ENCODE measurements around the gene NBEA.
"Not testable (repeated sequence)": the region's sequence is repeated elsewhere in the genome, so short reads cannot be mapped to it uniquely, and the experiment has no call there.

The NBEA gene

DNA sequence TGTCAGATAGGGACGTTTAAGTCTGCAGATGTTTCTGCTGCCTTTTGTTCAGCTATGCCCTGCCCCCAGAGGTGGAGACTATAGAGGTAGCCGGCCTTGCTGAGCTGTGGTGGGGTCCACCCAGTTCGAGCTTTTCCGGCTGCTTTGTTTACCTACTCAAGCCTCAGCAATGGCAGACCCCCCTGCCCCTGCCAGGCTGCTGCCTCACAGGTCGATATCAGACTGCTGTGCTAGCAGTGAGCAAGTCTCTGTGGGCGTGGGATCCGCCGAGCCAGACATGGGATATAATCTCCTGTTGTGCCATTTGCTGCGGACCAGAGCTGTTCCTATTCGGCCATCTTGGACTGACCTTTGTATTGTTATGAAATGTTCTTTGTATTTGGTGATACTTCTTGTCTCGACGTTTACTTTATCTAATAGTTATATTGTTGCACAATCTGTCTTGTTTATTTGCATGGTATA is 46.3 kb downstream of the NBEA start:
- no peak overlapping the region for H3K4me3 Mint-ChIP-seq
- no peaks in the 10 kb centered on the region for H3K36me3 Mint-ChIP-seq
- DNase-seq (ENCODE audit: low spot score in 2 of 2): no peak
- no peaks in the 10 kb centered on the region for H3K4me1 Mint-ChIP-seq
- no peak for ATAC-seq
- peaks cover 33% of the 10 kb centered on the region for H3K9me3 Mint-ChIP-seq
- no peak overlapping the region for H3K27ac Mint-ChIP-seq

DNA sequence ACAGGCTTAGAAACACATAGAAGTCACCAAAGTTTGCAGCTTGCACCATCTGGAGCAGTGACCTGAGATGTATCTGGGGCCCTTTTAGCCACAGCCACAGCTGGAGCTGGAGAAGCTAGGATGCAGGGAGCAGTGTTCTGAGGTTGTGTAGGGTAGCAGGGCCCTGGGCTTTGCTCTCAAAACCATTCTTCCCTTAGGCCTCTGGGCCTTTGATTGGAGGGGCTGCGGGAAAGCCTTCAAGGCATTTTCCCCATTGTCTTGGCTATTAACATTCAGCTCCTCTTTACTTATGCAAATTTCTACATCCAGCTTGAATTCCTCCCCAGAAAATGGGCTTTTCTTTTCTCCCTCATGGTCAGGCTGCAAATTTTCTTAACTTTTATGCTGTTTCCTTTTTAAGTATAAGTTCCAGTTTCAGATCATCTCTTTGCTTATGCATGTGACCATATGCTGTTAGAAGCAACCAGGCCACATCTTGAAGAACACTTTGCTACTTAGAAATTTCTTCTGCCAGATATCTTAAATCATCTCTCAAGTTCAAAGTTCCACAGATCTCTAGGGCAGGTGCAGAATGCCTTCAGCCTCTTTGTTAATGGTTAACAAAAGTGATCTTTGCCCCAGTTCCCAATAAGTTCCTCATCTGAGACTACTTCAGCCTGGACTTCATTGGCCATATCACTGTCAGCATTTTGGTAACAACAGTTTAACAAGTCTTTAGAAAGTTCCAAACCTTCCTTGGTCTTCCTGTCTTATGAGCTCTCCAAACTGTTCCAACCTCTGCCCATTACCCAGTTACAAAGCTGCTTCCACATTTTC is 48.5 kb downstream of the NBEA start:
- Mint-ChIP-seq H3K4me3 (no peak overlapping the region), H3K9me3 (peaks cover 37% of the 10 kb centered on the region), H3K4me1 (no peaks in the 10 kb centered on the region), H3K27ac (no peak overlapping the region), H3K36me3 (no peaks in the 10 kb centered on the region)
- ATAC-seq (no peak), DNase-seq (ENCODE audit: low spot score in 2 of 2) (no peak)

DNA sequence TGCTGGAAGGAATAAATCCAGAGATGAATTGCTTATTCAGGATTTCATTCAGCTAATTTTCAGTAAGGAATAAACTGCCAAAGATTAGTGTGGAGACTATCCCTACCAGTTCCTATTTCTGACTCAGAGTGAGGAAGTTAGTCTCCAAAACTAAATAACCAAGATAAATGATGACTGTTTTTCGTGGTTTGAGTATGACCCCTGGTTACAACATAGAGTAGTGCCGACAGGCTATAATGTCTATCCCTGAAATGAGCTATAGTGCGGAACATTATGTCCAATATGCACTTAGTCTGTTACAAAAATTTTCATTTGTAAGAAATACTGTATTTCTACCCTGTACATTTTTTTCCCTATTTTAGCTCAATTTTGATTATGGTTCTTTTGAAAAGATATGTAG is 51.4 kb downstream of the NBEA start:
- Mint-ChIP-seq H3K9me3 (peaks cover 29% of the 10 kb centered on the region), H3K27ac (no peak overlapping the region), H3K36me3 (no peaks in the 10 kb centered on the region), H3K4me3 (no peak overlapping the region), H3K4me1 (no peaks in the 10 kb centered on the region)
- no peak for ATAC-seq
- no peak for DNase-seq (ENCODE audit: low spot score in 2 of 2)

DNA sequence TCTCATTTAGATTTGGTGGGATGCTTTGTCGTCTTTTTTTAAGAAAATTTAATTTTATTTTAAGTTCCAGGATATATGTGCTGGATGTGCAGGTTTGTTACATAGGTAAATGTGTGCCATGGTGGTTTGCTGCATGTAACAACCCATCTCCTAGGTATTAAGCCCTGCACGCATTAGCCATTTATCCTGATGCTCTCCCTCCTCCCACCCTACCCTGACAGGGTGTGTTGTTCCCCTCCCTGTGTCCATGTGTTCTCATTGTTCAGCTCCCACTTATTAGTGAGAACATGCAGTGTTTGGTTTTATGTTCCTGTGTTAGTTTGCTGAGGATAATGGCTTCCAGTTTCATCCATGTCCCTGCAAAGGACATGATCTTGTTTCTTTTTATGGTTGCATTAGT is 61.7 kb downstream of the NBEA start:
- H3K27ac Mint-ChIP-seq; DNase-seq (ENCODE audit: low spot score in 2 of 2); ATAC-seq; H3K4me3 Mint-ChIP-seq; H3K4me1 Mint-ChIP-seq; H3K36me3 Mint-ChIP-seq: not testable (repeated sequence)
- peaks cover 18% of the 10 kb centered on the region for H3K9me3 Mint-ChIP-seq

DNA sequence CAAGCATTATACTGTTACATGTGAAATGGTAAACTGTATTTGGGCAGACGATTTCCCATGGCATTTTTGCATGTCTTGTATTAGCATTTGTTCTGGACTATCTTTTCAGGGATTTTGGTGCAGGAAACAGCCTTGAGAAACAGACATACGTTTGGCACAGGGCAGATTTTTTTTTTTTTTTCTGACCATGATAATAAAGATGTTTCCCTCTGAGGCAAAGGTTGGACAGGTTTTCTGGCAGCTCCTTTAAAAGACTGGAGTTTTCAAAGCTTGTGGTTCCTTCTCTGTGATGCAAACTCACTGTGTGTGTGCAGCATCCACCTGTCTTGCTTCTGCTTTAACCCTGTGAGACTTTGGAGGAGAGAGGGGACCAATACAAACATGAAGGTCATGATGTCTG is 63.0 kb downstream of the NBEA start:
- no peak for ATAC-seq
- Mint-ChIP-seq H3K4me3 (no peak overlapping the region), H3K9me3 (peaks cover 22% of the 10 kb centered on the region), H3K36me3 (no peaks in the 10 kb centered on the region), H3K27ac (no peak overlapping the region), H3K4me1 (no peaks in the 10 kb centered on the region)
- no peak for DNase-seq (ENCODE audit: low spot score in 2 of 2)

DNA sequence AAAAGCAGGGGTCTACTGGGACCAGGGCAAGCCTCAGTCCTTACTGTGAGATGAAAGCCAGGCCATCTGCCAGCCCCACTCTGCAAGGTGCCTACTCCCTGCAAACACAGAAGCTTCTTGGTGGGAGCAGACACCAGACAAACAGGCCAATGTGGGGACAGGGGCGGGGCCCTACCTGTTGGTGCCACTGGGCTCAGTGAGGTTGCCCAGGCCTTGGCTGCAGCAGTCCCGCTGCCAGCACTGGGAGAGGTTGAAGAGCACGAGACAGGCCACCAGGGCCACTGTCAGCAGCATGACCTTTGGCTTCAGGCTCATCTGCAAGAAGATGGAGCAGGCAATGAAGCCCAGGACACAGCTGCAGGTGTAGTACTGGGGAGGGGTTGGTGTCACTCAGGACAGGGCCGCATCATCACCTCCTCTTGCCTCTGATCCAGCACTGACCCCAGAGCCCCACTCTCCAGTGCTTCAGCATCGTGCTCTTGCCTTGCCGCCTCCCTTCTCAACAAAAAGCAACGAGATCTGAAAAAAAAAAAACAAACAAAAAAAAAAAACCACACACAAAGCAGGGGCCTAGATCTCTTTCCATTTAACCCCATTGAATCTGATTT is 72.6 kb downstream of the NBEA start:
- ATAC-seq: no peak
- H3K36me3 Mint-ChIP-seq: no peaks in the 10 kb centered on the region
- H3K9me3 Mint-ChIP-seq: peaks cover 13% of the 10 kb centered on the region
- no peak overlapping the region for H3K4me3 Mint-ChIP-seq
- H3K4me1 Mint-ChIP-seq: no peaks in the 10 kb centered on the region
- no peak for DNase-seq (ENCODE audit: low spot score in 2 of 2)
- no peak overlapping the region for H3K27ac Mint-ChIP-seq

DNA sequence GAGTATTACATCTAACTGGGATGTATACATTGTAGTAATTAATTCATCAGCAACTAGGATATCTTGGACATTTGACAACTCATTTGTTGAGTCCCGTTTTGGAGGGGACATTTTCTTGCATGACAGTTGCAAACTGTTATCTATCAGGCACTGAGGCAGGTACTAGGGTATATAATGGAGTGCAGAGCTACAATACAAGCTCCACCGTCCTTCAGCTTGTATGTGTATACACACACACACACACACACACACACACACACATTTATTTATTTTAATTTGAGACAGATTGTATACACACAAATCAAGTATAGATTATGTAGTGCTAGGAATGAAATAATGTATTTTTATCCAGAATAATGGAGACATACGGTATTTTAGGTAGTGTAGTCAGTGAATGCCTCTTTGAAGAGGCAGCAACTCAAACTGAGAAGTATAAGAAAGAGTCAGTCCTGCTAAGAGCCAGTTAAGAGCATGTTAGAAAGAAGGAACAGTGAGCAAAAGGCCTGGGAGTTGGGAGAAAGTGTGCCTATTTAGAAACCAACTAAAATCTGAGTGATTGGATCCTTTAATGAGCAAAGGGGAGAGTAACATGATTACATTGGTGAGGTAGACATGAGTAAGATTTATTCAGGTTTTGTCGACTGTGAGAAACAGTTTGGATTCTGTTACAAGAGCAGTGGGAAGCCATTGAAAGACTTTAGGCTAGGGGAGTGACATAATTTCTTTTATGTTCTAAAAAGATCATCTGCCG is 74.5 kb downstream of the NBEA start:
- Mint-ChIP-seq H3K4me1 (no peaks in the 10 kb centered on the region), H3K36me3 (no peaks in the 10 kb centered on the region), H3K9me3 (peaks cover 13% of the 10 kb centered on the region), H3K27ac (no peak overlapping the region), H3K4me3 (no peak overlapping the region)
- ATAC-seq (no peak), DNase-seq (ENCODE audit: low spot score in 2 of 2) (no peak)

DNA sequence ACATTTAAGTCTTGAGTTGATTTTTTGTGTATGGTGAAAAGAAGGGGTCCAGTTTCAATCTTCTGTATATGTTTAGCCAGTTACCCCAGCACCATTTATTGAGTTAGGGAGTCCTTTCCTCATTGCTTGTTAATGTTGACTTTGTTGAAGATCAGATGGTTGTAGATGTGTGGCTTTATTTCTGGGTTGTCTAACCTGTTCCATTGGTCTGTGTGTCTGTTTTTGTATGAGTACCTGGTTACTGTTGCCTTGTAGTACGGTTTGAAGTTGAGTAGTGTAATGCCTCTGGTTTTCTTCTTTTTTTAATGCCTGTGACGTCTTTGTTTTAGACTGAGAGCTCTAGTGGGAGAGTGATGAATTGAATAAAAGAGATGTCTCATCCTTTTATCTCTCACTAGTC is 83.2 kb downstream of the NBEA start:
- H3K36me3 Mint-ChIP-seq: no peaks in the 10 kb centered on the region

DNA sequence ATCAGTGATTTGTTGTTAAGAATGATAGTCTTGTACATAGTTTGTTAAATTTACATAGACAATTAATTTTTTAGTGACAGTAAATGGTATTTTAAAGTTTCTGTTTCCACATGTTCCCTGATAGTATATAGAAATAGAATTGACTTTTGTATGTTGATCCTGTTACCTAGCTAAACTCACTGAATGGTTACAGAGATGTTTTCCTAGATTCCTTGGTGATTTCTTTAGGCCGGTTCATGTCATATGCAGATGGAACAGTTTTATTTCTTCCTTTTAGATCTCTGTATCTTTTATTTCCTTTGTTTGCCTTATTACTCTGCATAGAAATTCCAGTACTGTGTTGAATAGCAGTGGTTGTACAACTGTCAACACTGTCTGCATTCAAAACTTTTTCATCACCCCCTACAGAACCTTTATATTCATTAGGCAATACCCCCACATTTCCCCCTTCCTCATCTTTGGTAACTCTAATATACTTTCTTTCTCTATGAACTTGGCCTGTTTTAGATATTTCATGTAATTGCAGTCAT is 86.3 kb downstream of the NBEA start:
- Mint-ChIP-seq H3K36me3 (no peaks in the 10 kb centered on the region), H3K4me1 (no peaks in the 10 kb centered on the region), H3K4me3 (no peak overlapping the region), H3K27ac (no peak overlapping the region), H3K9me3 (peaks cover 17% of the 10 kb centered on the region)
- ATAC-seq (no peak), DNase-seq (ENCODE audit: low spot score in 2 of 2) (no peak)

More for the DNA sequence above, 83.2 kb downstream of the NBEA start:
- no peak for ATAC-seq
- no peaks in the 10 kb centered on the region for H3K4me1 Mint-ChIP-seq
- peaks cover 28% of the 10 kb centered on the region for H3K9me3 Mint-ChIP-seq
- no peak overlapping the region for H3K27ac Mint-ChIP-seq
- no peak for DNase-seq (ENCODE audit: low spot score in 2 of 2)
- H3K4me3 Mint-ChIP-seq: no peak overlapping the region

DNA sequence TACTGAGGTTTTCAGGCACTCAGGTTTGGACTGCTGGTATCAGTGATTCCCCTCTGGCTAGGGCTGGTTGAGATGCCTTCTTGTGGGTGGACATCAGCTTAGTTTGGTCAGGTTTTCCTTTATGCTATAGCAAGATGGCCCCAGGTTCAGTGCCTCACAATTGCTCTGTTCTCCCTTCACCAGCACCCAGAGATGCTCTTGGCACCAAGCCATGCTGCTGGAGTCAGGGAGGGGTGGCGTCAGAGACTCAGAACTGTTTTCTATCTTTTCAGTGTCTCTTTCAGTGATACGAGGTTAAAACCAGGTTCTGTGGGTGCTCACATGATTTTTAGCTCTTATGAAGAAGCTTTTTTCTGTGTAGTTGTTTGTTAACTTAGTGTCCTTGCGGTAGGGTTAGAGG is 96.9 kb downstream of the NBEA start:
- Mint-ChIP-seq H3K9me3 (peaks cover 18% of the 10 kb centered on the region), H3K4me3 (no peak overlapping the region), H3K36me3 (no peaks in the 10 kb centered on the region), H3K4me1 (no peaks in the 10 kb centered on the region), H3K27ac (no peak overlapping the region)
- DNase-seq (ENCODE audit: low spot score in 2 of 2) (no peak), ATAC-seq (no peak)

DNA sequence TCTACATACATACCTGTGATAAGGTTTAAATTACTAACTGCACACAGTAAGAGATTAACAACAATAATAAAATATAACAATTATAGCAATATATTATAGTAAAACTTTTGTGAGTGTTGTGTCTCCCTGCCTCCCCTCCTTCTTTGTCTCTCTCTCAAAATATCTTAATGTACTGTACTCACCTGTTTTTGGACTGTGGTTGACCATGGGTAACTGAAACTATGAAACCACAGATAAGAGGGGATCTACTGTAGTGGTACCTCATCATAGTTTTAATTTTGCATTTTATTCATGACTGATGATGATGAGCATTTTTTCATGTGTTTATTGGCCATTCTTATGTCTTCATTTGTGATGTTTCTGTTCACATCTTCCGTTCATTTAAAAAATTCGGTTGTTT is 104.5 kb downstream of the NBEA start:
- Mint-ChIP-seq H3K36me3 (no peaks in the 10 kb centered on the region), H3K27ac (no peak overlapping the region), H3K4me3 (no peak overlapping the region), H3K9me3 (no peaks in the 10 kb centered on the region), H3K4me1 (no peaks in the 10 kb centered on the region)
- ATAC-seq (no peak), DNase-seq (ENCODE audit: low spot score in 2 of 2) (no peak)

DNA sequence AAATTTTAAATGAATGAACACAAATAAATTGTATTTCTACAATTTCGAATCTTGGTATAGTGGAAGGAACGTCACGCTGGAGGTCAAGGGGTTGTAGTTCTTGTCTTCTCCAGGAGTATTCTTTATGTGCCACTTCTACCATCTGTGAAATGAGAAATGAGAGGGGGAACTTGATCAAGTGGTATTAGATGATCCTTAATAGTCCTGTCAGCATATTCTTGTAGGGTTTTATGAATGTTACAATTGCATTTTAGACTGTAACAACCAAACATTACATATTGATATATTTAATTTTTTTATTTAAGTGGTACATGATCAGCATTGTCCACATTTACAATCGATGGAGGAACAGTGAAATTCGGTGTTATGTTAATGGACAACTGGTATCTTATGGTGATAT is 113.6 kb downstream of the NBEA start:
- peaks cover 7% of the 10 kb centered on the region for H3K9me3 Mint-ChIP-seq
- no peak overlapping the region for H3K4me3 Mint-ChIP-seq
- H3K27ac Mint-ChIP-seq: no peak overlapping the region
- H3K4me1 Mint-ChIP-seq: no peaks in the 10 kb centered on the region
- ATAC-seq: no peak
- H3K36me3 Mint-ChIP-seq: no peaks in the 10 kb centered on the region
- DNase-seq (ENCODE audit: low spot score in 2 of 2): no peak

DNA sequence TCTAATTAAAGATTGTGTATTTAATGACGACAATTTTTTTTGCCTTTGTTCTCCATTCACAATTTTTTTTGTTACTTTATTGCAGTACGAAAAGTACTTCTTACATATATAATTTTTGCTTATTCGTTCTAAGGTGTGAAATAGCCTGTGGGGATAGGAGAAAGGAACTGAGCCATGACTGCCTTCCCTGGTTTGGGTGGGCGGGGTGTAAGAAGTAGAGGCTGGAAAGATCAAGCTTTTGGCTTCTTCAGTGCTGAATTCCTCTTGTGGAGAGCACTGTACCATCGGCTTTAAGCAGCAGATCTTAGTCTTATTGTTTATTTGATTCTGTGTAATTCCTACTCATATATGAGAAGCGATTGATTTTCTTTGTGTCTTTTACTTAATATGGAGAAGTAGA is 115.8 kb downstream of the NBEA start:
- no peak for ATAC-seq
- Mint-ChIP-seq H3K36me3 (no peaks in the 10 kb centered on the region), H3K4me1 (no peaks in the 10 kb centered on the region)

DNA sequence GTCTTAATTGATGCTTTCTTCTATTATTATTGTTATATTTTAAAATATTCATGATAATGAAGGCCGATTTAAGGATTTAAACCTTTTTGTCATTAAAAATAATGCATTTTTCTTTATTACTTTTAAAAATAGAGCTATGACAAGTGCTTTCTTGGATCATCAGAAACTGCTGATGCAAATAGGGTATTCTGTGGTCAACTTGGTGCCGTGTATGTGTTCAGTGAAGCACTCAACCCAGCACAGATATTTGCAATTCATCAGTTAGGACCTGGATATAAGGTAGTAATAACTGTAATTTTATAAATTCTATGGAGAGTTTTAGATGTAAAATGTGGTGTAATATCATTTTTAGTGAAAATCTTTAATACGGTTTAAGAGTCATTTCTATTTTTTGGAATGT is 116.5 kb downstream of the NBEA start:
- peaks cover 12% of the 10 kb centered on the region for H3K9me3 Mint-ChIP-seq
- H3K27ac Mint-ChIP-seq; DNase-seq (ENCODE audit: low spot score in 2 of 2); ATAC-seq; H3K4me3 Mint-ChIP-seq; H3K36me3 Mint-ChIP-seq; H3K4me1 Mint-ChIP-seq: not testable (repeated sequence)

More for the DNA sequence above, 115.8 kb downstream of the NBEA start:
- DNase-seq (ENCODE audit: low spot score in 2 of 2): no peak
- H3K27ac Mint-ChIP-seq: no peak overlapping the region
- no peak overlapping the region for H3K4me3 Mint-ChIP-seq
- peaks cover 11% of the 10 kb centered on the region for H3K9me3 Mint-ChIP-seq

DNA sequence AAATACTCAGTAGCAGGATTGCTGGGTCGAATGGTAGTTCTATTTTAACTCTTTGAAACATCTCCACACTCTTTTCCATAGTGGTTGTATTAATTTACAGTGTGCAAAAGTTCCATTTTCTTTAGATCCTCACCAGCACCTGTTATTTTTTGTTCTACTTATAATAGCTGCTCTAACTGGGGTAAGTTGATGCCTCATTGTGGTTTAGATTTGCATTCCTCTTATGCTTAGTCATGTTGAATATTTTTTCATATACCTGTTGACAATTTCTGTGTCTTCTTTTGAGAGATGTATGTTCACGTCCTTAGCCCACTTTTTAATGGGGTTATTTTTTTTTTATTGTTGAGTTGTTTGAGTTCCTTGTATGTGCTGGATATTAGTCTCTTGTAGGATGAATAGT is 144.6 kb downstream of the NBEA start:
- ATAC-seq (no peak), DNase-seq (ENCODE audit: low spot score in 2 of 2) (no peak)
- Mint-ChIP-seq H3K4me1 (no peaks in the 10 kb centered on the region), H3K27ac (no peak overlapping the region), H3K36me3 (no peaks in the 10 kb centered on the region), H3K4me3 (no peak overlapping the region), H3K9me3 (peaks cover 21% of the 10 kb centered on the region)
